GDM1 (cell line): ENCODE results near the gene COPG2.
"Not testable (repeated sequence)": the region's sequence is repeated elsewhere in the genome, so short reads cannot be mapped to it uniquely, and the experiment has no call there.

Experiments used
- DNase-seq: peaks from one replicate; lab custom pipeline; 2025; lab: John Stamatoyannopoulos, UW

COPG2 gene

GRCh38 chr7:130650611-130651120 lies 17.9 kb downstream of the COPG2 start:
- DNase-seq: no peak

- DNase-seq: no peak
Observed at GRCh38 chr7:130649004-130649790, 19.4 kb downstream of the COPG2 start.

- no peak for DNase-seq
Observed at GRCh38 chr7:130648580-130648979, 20.0 kb downstream of the COPG2 start.

GRCh38 chr7:130642383-130642782 lies 26.2 kb downstream of the COPG2 start:
- no peak for DNase-seq

GRCh38 chr7:130641497-130641896 lies 27.1 kb downstream of the COPG2 start:
- DNase-seq: no peak

- DNase-seq: no peak
Observed at GRCh38 chr7:130641040-130641439, 27.5 kb downstream of the COPG2 start.

- DNase-seq: no peak
Observed at GRCh38 chr7:130639388-130639787, 29.2 kb downstream of the COPG2 start.

- no peak for DNase-seq
Observed at GRCh38 chr7:130632111-130632510, 36.4 kb downstream of the COPG2 start.

GRCh38 chr7:130628901-130629300 lies 39.6 kb downstream of the COPG2 start:
- DNase-seq: no peak

- DNase-seq: no peak
Observed at GRCh38 chr7:130627775-130628174, 40.8 kb downstream of the COPG2 start.

GRCh38 chr7:130622866-130623265 lies 45.7 kb downstream of the COPG2 start:
- DNase-seq: no peak

- DNase-seq: no peak
Observed at GRCh38 chr7:130615583-130615982, 53.0 kb downstream of the COPG2 start.

GRCh38 chr7:130614449-130614848 lies 54.1 kb downstream of the COPG2 start:
- DNase-seq: no peak

GRCh38 chr7:130611218-130611617 lies 57.3 kb downstream of the COPG2 start:
- DNase-seq: no peak

- DNase-seq: not testable (repeated sequence)
Observed at GRCh38 chr7:130607066-130607465, 61.5 kb downstream of the COPG2 start.

GRCh38 chr7:130606161-130606560 lies 62.4 kb downstream of the COPG2 start:
- DNase-seq: no peak

- DNase-seq: no peak
Observed at GRCh38 chr7:130598056-130598455, 70.5 kb downstream of the COPG2 start.

GRCh38 chr7:130595986-130596385 lies 72.6 kb downstream of the COPG2 start:
- DNase-seq: no peak

- no peak for DNase-seq
Observed at GRCh38 chr7:130593033-130593432, 75.5 kb downstream of the COPG2 start.

- DNase-seq: not testable (repeated sequence)
Observed at GRCh38 chr7:130591464-130591863, 77.1 kb downstream of the COPG2 start.

- not testable (repeated sequence) for DNase-seq
Observed at GRCh38 chr7:130585932-130586331, 82.6 kb downstream of the COPG2 start.

- not testable (repeated sequence) for DNase-seq
Observed at GRCh38 chr7:130575110-130575509, 93.4 kb downstream of the COPG2 start.

- not testable (repeated sequence) for DNase-seq
Observed at GRCh38 chr7:130570144-130570543, 98.4 kb downstream of the COPG2 start.

- no peak for DNase-seq
Observed at GRCh38 chr7:130566898-130567280, 101.7 kb downstream of the COPG2 start.
